PC-3 (cell line): Measurements from ENCODE around the gene HTR4. TPM values are rescaled to one million over a fixed set of nuclear protein-coding genes. Genes with fewer than 3 reads are reported as not detected.

Experiments
- ATAC-seq: fragments of 200-7000 bp; cut with Tn5 transposase; 2 replicates; pipeline ENCODE4 v1.9.1; 2020; ENCODE audit warnings: mild to moderate bottlenecking, moderate library complexity
- BruUV-seq: library from RNA; stranded (reverse); fragments of 400-500 nt; replicated peaks from 2 replicates; lab custom pipeline; 2021; lab: Mats Ljungman, UMichigan
- CTCF ChIA-PET: fragments of 300-600 bp; sonication (Branson Sonifier 250); formaldehyde crosslinking; loops from one replicate; lab custom pipeline; 2022; ENCODE audit warnings: antibody characterized with exemption; lab: Charles Lee
- POLR2A ChIA-PET: fragments of 300-600 bp; sonication (Branson Sonifier 250); formaldehyde crosslinking; loops from one replicate; lab custom pipeline; 2022; ENCODE audit warnings: antibody characterized with exemption; ENCODE audit not compliant: unreplicated experiment; lab: Charles Lee
- DNase-seq: peaks from one replicate; pipeline ENCODE4 v3.0.0-alpha.2; 2015
- H2AFZ ChIP-seq: fragments of 300-600 bp; sonication (generic); 2 replicates; pipeline ENCODE4 v1.6.0; 2016; ENCODE audit warnings: antibody characterized with exemption, low read length
- H3F3A ChIP-seq: fragments of 300-600 bp; sonication (generic); one replicate; pipeline ENCODE4 v1.6.0; 2017; ENCODE audit warnings: antibody characterized with exemption, low read length, control low read depth, mild to moderate bottlenecking; ENCODE audit not compliant: unreplicated experiment
- H3K27ac ChIP-seq: fragments of 300-600 bp; sonication (generic); 2 replicates; pipeline ENCODE4 v1.5.1; 2016; ENCODE audit warnings: mild to moderate bottlenecking, low read length
- H3K27me3 ChIP-seq: fragments of 300-600 bp; sonication (generic); 2 replicates; pipeline ENCODE4 v1.6.1; 2016; ENCODE audit warnings: low read length, mixed read lengths
- H3K36me3 ChIP-seq: fragments of 300-600 bp; sonication (generic); 2 replicates; pipeline ENCODE4 v1.6.1; 2016; ENCODE audit warnings: low read depth, mixed run types, low read length, mixed read lengths
- H3K4me1 ChIP-seq: fragments of 300-600 bp; sonication (generic); 2 replicates; pipeline ENCODE4 v1.5.1; 2016; ENCODE audit warnings: low read length; ENCODE audit not compliant: insufficient read depth
- H3K4me2 ChIP-seq: fragments of 300-600 bp; sonication (generic); 2 replicates; pipeline ENCODE4 v1.6.0; 2016; ENCODE audit warnings: low read length
- H3K4me3 ChIP-seq: fragments of 300-600 bp; sonication (generic); 2 replicates; pipeline ENCODE4 v1.5.1; 2016; ENCODE audit warnings: mild to moderate bottlenecking, low read length, mixed read lengths
- H3K79me2 ChIP-seq: fragments of 300-600 bp; sonication (generic); 2 replicates; pipeline ENCODE4 v1.6.1; 2017; ENCODE audit warnings: low read length, mixed read lengths
- H3K9ac ChIP-seq: fragments of 300-600 bp; sonication (generic); 2 replicates; pipeline ENCODE4 v1.6.0; 2016; ENCODE audit warnings: mild to moderate bottlenecking, low read length
- H3K9me2 ChIP-seq: fragments of 300-600 bp; sonication (generic); replicated peaks from 2 replicates; pipeline ENCODE4 v1.6.1; 2016; ENCODE audit warnings: mixed run types, low read length, mixed read lengths
- H3K9me3 ChIP-seq: fragments of 300-600 bp; sonication (generic); 2 replicates; pipeline ENCODE4 v1.6.1; 2016; ENCODE audit warnings: low read length, mixed read lengths
- H4K20me1 ChIP-seq: fragments of 300-600 bp; sonication (generic); 2 replicates; pipeline ENCODE4 v1.6.1; 2016; ENCODE audit warnings: low read length, mixed read lengths
- CTCF ChIP-seq: fragments of 300-600 bp; sonication (generic); conservative IDR thresholded peaks from 2 replicates; pipeline ENCODE4 v1.5.1; 2017; ENCODE audit warnings: antibody characterized with exemption, low read depth, mild to moderate bottlenecking, low read length
- EZH2 ChIP-seq: fragments of 300-600 bp; sonication (generic); IDR thresholded peaks from one replicate; pipeline ENCODE4 v1.6.1; 2017; ENCODE audit warnings: antibody characterized with exemption, mild to moderate bottlenecking, low read length; ENCODE audit not compliant: unreplicated experiment
- EZH2phosphoT487 ChIP-seq: fragments of 300-600 bp; sonication (generic); IDR thresholded peaks from 2 replicates; pipeline ENCODE4 v1.6.1; 2018; ENCODE audit warnings: mild to moderate bottlenecking, antibody characterized with exemption, low read length, borderline replicate concordance
- intact Hi-C: fragments of 100-400 bp; cut with micrococcal nuclease; formaldehyde crosslinking; loops from 2 replicates; pipeline ENCODE4 v1.9.0; 2023
- total RNA-seq: library from RNA; depleted of rRNA; stranded (reverse); fragments of >200 nt; gene quantifications from 2 replicates; pipeline ENCODE4 v1.2.3, GENCODE V29; 2014

The HTR4 gene
- total RNA-seq, 1 experiment from 2014 or later: not detected

- DNase-seq: no peak
- POLR2A ChIA-PET: no interaction called here
- CTCF ChIA-PET: interaction anchor here (1.1 kb wide), 1 partner anchor 253 kb away, joined by 3 read pairs; no protein-coding TSS in a partner anchor
- Histone ChIP-seq H3K36me3 (no peaks in the 10 kb centered on the region), H3K4me1 (no peaks in the 10 kb centered on the region), H3K27me3 (peaks cover 46% of the 10 kb centered on the region), H3K4me3 (no peak overlapping the region), H2AFZ (no peak overlapping the region), H3K4me2 (no peak overlapping the region), H3K9ac (no peak overlapping the region), H3K27ac (no peak overlapping the region), H3F3A (no peaks in the 10 kb centered on the region), H3K9me2 (no peaks in the 10 kb centered on the region), H3K79me2 (no peaks in the 10 kb centered on the region), H3K9me3 (no peaks in the 10 kb centered on the region), H4K20me1 (no peaks in the 10 kb centered on the region)
- no TSS peak for BruUV-seq
- intact Hi-C loops: no loop called here
- ATAC-seq: no peak
- no peak for TF ChIP-seq EZH2phosphoT487
- TF ChIP-seq CTCF: no peak
- TF ChIP-seq EZH2: no peak
Observed at GRCh38 chr5:148477429-148477828, 176.9 kb downstream of the HTR4 start.

GRCh38 chr5:148476302-148476701 lies 178.0 kb downstream of the HTR4 start:
- ATAC-seq (no peak), DNase-seq (no peak)
- H3K9me3 ChIP-seq: no peaks in the 10 kb centered on the region
- H3K9me2 ChIP-seq: no peaks in the 10 kb centered on the region
- no peak overlapping the region for H3K27ac ChIP-seq
- no peaks in the 10 kb centered on the region for H3F3A ChIP-seq
- H4K20me1 ChIP-seq: no peaks in the 10 kb centered on the region
- no peaks in the 10 kb centered on the region for H3K79me2 ChIP-seq
- H3K4me2 ChIP-seq: no peak overlapping the region
- peaks cover 46% of the 10 kb centered on the region for H3K27me3 ChIP-seq
- CTCF ChIA-PET: no interaction called here
- POLR2A ChIA-PET: no interaction called here
- BruUV-seq: no TSS peak
- H3K9ac ChIP-seq: no peak overlapping the region
- H3K4me1 ChIP-seq: peaks cover 11% of the 10 kb centered on the region
- TF ChIP-seq EZH2phosphoT487: no peak
- no peak for TF ChIP-seq CTCF
- TF ChIP-seq EZH2: no peak
- no peaks in the 10 kb centered on the region for H3K36me3 ChIP-seq
- H3K4me3 ChIP-seq: no peak overlapping the region
- no peak overlapping the region for H2AFZ ChIP-seq
- intact Hi-C loops: no loop called here

- Histone ChIP-seq H3K4me1 (peaks cover 24% of the 10 kb centered on the region), H3K79me2 (no peaks in the 10 kb centered on the region), H3K9me3 (no peaks in the 10 kb centered on the region), H3K4me3 (no peak overlapping the region), H3K9me2 (no peaks in the 10 kb centered on the region), H3K27ac (no peak overlapping the region), H3K36me3 (no peaks in the 10 kb centered on the region), H4K20me1 (no peaks in the 10 kb centered on the region), H2AFZ (no peak overlapping the region), H3F3A (no peaks in the 10 kb centered on the region), H3K9ac (no peak overlapping the region), H3K4me2 (no peak overlapping the region), H3K27me3 (peaks cover 41% of the 10 kb centered on the region)
- intact Hi-C loops: no loop called here
- CTCF ChIA-PET: no interaction called here
- DNase-seq: no peak
- POLR2A ChIA-PET: no interaction called here
- BruUV-seq: no TSS peak
- TF ChIP-seq EZH2: no peak
- no peak for TF ChIP-seq CTCF
- no peak for TF ChIP-seq EZH2phosphoT487
- ATAC-seq: no peak
Observed at GRCh38 chr5:148474025-148474511, 180.3 kb downstream of the HTR4 start.
